ENCODE measurements around the gene SNTG2.

The SNTG2 gene

DNA sequence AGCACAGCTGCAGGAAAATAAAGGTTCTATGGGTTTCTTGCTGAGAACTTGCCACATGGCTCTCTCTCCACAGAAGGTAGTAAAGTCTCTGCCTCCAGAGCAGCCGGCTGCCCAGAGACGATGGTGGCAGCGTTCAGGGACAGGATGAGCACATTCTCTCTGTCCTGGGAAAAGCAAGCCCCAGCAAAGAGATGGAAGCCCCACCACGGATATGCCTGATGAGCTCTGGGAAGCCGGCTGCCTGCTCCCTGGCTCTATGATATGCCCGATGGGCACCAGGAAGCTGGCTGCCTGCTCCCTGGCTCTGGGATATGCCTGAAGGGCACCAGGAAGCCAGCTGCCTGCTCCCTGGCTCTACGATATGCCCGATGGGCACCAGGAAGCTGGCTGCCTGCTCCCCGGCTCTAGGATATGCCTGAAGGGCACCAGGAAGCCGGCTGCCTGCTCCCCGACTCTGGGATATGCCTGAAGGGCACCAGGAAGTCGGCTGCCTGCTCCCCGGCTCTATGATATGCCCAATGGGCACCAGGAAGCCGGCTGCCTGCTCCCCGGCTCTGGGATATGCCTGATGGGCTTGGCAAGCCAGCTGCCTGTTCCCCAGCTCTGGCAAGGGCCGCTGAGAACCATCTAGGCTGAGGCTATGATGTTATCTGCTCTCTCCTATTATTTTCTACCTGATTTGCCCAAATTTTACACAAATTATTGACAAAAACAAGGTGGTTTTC lies 21.5 kb upstream of the SNTG2 start:
- DNase-seq: no peak

DNA sequence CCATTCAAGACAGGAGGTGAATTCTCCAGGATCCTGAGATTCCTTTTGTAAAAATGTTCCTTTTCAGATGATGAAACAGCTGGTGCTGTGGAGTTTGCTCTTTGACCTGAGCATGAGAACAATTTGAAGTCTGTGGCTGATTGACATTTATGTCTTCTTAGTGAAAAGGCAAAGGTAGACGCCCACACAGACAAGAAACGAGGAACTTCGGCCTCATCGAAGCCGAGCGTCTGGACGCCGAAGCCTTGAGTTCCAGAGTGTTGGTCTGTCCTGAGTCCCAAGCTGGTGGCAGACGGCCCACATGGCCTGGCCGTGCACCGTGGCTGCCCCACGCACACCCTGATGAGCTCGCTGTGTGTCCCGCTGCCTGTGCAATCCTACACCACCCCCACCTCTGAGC lies 20.7 kb upstream of the SNTG2 start:
- no peak for DNase-seq

DNA sequence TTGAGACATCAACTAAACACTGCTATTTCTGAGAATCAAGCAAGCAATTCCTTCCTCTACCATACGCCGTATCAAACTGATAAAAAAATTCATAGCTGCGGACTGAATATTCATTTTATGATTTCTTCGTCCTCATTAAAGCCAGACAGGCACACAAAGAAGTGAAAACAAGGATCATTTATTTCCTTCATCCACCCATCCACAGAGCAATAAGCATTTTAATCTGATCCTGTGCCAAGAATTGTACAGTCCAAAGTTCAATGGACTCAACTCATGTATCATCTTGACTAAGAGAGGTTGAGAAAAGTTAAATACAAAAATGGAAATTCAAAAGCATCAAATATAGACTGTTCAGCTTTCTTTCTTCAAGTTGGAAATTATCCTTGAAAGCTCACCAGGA lies 19.7 kb upstream of the SNTG2 start:
- DNase-seq: no peak

DNA sequence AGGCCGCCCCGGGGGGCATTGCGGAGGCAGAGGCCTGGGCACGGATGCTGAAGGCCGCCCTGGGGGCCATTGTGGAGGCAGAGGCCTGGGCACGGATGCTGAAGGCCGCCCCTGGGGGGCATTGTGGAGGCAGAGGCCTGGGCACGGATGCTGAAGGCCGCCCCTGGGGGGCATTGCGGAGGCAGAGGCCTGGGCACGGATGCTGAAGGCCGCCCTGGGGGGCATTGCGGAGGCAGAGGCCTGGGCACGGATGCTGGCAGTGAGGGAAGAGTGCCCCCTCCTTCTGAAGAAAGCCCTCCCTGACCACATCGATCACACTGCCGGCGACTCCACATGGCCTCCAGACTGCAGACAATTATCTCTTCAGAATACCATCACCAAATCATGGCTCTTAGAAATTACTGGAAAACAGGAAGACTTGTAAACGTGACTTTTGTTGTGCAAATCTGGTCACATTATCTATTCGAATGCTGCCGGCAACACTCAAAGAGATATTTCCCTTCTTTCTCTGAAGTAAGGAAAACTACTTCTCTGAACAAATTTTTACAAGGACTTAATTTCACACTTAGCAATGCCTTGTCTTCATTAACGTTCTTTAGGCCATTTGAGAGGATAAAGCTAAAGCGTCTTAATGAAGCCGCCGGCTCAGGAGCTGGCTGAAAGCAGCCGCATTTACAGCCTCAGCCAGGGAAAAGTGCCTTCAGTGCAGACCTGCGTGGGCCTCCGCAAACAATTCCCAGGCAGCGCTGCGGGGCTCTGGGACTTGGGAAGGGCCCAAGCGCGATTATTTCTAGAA lies 18.1 kb upstream of the SNTG2 start:
- DNase-seq: no peak

DNA sequence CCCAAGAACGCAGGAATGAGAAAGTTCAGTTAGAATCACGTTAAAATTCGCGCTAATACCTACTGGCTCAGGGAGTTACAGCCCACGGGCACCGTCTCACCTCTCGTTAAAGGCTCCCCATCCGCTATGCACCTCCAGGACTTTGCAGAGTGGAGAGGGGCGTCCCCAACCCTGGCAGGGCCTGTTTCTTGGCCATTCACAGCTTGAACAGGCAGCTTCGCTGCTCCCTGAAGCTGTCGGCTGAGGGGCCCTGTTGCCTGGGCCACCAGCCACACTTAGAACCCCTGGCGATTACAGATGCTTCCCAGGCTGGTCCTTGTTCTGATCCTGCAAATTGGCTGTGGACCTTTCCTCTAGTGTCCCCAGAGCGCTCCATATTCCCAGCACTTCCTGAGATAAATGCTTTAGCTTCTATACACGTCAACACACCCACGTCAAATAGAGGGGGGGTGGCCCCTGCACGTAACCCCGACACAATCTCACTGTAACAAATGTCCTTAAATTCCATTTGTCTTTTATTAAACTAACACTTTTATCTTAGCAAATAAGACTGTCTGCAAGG lies 16.8 kb upstream of the SNTG2 start:
- no peak for DNase-seq

DNA sequence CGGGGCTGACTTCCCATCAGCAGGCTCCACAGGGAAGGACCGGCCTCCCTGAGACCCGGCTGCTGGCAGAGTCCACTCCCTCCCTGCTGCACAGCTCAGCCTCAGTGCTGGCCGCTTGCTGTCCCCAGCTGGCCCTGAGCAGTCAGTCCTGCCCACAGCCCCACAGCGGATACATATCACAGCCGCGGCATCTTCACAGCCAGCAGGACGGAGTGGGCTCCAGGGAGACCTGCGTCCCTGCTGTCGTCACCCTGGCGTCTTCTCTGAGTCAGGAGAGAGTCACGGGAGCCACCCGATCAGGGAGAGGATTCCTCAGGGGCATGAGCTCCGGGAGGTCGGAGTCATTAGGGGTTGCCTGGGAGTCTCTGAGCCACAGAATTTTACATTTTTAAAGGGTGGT lies 13.1 kb upstream of the SNTG2 start:
- DNase-seq: no peak

DNA sequence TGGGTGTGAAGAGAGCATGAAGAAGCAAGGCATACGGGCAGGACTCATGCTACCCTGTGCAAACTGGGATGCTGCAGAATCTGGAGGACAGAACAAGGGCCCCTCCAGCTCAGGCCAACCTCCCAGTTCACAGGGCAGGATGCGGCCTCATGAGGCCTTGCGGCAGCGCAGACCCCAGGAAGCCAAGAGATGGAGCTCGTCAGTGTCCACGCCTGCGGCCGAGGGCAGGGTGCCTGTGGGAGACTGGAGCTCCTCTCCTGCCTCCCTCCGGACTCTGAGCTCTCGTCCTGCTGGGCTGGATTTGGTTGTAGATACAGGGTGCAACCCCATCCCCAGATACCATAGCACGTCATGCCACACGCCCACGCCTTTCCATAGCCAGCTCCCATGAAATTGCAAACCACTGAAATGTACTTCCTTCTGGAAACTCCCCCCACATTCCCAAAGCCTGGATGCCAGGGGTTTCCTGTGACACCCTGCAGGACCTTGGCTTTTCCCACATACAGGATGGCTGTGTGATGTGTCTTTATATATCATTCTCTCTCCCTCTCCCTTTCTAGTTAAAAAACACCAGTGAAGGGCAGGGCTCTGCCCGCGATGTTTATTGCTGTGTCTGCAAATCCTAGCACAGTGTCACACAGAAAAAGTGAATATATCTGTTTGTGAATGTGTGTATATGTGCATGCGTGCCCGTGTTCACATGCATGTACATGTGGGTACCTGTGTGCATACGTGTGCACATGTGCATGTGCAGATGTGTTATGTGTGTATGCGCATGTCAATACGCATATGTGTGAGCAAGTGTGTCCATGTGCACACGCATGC lies 12.3 kb upstream of the SNTG2 start:
- no peak for DNase-seq

DNA sequence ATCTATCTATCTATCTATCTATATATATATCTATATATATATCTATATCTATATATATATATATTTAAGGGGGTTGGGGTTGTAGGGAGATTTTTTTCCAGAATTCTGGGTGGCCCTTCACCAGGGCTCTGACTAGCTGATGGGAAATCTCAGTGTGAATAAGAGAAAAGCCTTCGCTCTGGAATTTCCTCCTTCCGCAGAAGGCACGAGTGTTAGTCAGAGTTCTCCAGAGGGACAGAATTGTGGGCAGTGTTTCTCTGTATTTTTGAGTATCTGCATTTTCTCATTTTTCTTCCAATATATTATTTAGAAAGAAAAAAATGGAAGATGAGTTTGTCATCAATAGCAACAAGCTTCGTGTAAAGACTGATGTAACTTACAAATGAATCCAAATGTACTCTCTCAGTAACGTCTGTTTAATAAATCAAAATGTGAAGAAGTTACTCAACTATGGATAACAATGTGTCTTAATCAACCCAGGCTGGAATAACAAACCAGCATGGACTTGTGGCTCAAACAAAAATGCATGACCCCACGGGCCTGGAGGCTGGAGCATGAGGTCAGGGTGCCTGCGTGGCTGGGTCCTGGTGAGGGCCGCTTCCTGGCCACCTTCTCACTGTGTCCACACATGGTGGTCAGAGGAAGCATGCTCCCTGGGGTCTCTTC lies 10.6 kb upstream of the SNTG2 start:
- no peak for DNase-seq

DNA sequence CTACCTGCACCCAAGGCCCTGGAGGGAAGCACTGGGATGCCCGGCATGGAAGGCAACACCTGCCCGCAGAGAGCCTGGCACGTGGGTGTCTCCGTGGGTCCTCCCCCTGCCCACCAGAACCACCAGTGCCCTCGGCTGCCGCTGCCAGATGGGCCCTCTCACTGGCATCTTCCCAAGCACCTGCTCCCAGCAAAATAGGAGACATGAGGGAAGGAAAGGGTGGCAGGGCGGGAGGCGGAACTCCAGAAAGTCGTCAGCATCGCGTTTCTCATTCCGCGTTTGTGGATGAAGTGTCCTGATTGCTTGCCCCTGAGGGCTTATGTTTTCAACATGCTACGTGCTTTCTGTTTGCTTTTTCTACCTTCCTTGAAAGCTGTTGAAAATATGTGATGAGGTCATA lies 8.8 kb upstream of the SNTG2 start:
- DNase-seq: no peak

DNA sequence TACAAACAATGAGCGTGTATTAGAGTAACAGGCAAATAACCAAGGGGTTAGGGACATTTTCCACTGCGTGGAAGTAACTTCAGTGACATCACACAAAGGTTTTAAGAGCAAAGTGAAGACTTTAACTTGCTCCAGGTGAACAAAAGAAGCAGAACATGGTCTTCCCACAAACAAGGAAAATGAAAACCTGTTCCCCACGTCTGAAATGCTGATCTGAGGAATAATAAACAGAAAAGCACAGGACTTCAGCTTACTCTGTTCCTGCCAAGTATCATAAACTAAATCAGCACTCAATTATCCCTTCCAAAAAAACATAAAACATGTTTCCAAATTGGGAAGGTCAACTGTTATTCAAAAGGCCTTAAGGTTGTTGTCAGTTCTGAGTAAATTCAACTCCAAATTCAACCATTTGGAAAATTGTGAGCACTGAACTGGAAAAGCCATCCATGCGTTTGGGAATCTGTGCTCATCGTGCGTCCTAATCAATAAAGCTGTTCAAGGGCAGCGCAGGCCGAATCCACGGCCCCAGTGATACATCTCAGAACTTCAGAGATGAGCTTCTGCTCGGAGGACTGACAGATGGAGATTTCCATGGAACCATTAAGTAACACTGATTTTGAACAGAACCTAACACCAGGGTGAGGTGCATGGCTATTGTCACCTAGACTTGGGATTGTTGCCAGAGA lies 7.7 kb upstream of the SNTG2 start:
- no peak for DNase-seq

DNA sequence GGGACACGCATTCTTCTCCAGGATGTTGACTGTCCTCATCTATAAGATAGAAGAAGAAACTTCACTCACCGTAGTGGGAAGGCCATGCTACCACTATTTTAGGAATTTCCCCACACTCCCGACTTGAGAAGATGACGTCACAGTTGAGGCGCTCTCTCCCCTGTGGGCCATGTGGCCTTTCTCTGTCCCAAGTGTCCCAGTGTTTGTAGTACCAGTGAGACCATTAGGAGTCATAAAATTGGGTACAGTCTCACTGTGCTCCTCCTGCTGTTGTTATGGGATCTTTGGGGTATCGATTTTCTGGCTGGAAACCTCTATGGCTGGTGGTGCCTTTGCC lies 7.2 kb upstream of the SNTG2 start:
- DNase-seq: no peak

DNA sequence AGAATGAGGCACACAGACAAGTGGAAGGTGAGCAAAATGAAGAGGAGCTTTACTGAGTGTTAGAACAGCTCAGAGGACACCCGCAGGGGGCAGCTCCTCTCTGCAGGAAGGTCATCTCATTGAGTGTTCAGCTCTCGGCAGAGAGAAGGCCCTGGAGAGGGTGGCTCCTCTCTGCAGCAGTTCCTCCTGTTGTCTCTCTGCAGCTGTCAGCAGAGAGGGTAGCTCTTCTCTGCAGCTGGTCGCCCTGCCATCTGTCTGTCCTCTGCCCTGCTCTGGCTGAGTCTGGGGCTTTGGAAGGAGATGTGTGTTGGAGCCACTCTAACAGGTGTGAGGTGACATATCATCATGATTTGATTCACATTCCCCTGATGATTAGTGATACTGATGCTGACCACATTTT lies 6.8 kb upstream of the SNTG2 start:
- DNase-seq: no peak

DNA sequence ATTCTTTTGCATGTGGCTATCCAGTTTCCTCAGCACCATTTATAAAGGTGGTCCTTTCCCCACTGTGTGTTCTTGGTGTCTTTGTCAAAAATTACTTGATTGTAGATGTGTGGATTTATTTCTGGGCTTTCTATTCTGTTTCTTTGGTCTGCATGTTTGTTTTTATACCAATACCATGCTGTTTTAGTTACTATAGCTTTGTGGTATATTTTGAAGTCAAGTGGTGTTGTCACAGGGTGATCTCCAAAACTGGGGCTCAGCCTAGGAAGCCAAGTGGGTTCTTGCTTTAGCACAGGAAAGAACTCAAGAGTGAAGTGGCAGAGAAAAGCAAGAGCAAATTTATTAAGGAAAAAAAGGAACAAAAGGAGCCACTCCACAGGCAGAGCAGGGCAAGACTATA lies 6.0 kb upstream of the SNTG2 start:
- no peak for DNase-seq

DNA sequence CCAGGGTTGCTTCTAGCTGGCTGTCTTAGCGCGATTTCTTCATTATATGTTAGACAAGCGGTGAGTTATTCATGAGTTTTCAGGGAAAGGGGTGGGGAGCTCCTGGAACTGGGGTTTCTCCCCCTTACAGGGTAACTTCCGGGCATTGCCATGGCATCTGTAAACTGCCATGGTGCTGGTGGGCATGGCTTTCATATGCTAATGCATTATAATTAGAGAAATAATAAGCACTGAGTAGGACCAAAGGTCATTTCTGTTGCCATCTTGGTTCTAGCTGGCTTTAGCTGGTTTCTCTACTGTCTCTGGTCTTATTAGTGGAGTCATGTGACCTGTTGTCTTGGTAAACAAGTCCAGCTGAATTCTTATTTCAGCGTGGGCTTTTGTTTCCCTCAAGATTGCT lies 5.5 kb upstream of the SNTG2 start:
- DNase-seq: no peak

DNA sequence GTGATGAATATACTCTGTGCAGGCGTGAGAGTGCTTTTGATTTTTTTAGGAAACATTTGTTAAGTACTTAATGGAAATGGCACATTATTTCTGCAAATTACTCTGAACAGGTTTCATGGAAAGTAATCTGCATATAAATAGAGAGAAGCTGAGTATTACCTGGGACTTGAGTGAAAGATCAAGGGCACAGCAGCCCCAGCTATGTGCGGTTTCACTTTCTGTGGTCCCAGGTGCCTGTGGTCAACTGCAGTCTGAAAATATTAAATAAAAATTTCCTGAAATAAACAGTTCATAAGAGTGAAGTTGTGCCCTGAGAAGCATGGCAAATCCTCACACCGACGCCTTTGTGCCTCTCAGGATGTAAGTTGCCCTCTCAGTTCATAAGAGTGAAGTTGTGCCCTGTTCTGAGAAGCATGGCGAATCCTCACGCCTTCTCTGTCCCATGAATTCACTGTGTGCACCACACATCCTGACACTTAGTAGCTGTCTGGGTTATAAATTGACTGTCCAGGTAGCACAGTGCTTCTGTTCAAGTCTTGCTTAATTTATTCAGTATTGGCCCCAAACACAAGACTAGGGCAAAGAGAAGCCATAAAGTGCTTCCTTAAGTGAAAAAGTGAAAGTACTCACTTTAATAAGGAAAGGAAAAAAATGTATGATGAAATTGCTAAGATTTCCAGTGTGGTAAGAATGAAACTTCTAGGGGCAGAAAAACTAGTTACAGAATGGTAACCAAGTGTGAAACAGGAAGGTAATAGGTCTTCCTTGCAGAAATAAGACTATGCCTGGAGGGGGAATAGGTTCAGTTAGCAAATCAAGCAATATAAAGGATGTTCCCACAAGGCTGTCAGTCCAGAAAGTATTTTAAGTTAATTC lies 4.3 kb upstream of the SNTG2 start:
- no peak for DNase-seq

DNA sequence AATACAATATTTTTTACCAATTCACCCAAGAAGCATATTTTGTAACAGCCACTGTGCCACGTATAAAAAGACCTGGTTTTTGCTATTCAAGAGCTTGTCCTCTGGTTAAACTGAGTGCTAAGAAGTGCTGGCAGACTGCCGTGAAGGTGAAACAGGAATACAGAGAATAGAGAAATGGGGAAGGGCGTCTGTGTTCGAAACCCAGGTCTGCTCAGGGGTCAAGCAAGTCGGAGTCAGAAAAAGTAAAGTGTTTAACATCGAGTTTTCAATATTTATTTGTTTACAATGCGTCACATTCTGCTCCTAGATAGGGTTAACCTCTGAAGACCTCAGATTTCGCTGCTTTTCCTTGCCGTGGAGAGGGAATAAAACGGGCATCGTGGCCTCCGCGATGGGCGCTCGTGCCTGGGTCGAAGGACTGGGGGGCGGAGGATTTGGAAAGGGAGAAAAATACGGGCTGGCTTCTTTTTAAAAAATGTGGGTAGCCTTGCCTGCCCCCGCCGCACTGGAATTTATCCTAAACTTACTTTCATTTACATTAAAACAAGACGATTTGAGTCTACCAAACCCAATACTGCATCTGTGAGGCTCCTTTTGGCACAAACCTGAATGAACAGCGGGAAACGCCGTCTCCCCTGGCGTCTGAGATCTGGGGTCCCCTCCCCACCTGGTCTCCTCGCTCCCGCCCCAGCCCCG lies 1.1 kb upstream of the SNTG2 start:
- no peak for DNase-seq

DNA sequence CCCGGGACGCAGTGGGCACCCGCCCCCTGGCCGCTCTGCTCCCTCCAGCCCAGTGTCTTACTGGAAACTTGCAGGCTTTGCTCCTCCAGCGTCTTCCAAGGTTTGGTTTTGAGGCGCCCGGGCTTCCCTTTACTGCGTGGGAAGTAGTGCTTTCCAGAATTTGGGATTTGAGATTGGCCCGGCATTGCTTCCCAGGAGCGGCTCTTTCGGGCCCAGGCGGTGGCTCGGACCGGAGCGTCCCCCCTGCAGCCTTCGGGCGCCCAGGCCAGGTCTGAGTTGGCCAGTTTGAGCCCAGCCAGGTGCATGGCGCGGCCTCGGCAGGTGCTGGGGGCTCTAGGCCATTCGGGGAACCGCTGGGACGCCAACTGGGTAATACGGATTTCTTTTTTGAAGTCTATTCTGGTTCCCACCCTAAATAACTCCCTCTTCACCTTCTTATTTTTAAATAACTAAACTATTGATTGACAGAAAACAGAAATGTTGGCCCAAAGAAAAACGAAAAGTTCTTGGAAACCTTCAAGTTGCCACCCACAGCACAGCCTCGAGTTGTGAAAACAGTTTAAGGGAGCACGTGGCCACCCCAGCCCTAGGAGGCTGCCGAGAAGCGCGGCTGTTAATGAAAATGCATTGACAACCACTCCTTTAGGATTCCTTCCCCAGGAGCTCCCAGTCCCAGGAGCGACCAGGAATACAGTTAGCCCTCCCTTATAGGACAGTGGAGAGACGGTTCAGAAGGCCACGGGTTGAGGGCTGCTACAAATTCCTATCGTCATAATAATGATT lies 766 bp downstream of the SNTG2 start:
- DNase-seq: no peak

DNA sequence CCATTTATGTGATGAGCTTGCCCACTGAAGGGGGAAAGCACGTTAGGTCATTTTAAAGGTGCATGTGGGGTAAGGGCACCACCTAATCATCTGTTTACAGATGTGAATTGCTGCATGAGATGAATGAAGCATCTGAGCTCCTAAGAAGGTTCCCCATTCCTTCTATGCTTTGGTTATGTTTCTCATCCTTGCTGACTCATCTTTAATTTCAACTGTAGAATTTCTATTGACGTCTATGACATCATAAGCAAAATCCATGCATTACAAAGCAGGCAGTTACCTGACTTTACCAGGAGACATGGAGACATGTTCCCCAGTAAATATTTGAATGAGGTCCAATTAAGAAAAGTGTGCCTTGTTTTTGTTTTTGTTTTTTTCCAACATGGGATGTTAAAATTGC lies 2.8 kb downstream of the SNTG2 start:
- no peak for DNase-seq

DNA sequence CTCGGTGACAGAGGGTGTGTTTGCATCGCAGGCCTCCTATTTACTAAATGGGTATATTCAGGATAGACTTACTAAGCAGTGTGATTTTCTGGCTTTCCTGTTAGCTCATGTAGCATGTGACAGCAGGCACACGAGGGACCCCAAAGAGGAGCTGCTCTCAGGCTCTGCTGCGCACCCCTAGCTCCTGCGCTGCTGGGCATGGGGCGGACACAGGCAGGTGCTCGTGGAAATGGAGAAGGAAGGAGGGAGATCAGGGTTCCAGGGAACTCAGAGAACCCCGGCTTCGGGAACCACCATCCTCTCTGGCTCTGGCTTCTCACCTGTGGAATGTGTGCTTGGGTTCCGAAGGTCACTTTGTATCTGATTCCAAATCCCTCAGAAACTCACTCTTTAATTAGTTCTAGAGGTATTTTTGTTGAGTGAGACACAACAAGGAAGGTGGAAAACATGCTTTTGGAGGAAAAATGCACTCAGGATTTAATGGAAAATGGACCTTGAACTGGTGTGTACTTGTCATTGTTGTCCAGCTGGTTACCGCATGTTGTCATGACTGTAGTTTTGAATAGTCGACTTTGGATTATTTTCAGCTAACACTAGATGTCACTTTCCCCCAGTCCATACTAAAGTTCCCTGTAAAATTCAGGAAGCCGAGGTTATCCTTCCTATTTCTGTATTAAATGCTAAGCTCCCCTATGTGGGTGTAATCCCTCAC lies 3.5 kb downstream of the SNTG2 start:
- no peak for DNase-seq
